Osteocyte (in vitro differentiated cells): ENCODE measurements around the gene MAPK11. TPM values are rescaled to one million over a fixed set of nuclear protein-coding genes. Genes with fewer than 3 reads are reported as not detected.

Experiments used
- DNase-seq: peaks from one replicate; pipeline ENCODE4 v3.0.0; 2021; ENCODE audit warnings: mixed read lengths; ENCODE audit not compliant: unreplicated experiment; ENCODE audit errors: extremely low spot score
- H3K27ac Mint-ChIP-seq: one replicate; pipeline ENCODE4 v1.8.0; 2021; ENCODE audit warnings: mild to moderate bottlenecking, mixed read lengths; ENCODE audit not compliant: unreplicated experiment
- H3K27me3 Mint-ChIP-seq: one replicate; pipeline ENCODE4 v1.8.0; 2021; ENCODE audit warnings: mixed read lengths; ENCODE audit not compliant: unreplicated experiment
- H3K36me3 Mint-ChIP-seq: one replicate; pipeline ENCODE4 v1.8.0; 2021; ENCODE audit warnings: mixed read lengths; ENCODE audit not compliant: unreplicated experiment
- H3K4me1 Mint-ChIP-seq: one replicate; pipeline ENCODE4 v1.8.0; 2021; ENCODE audit warnings: mixed read lengths; ENCODE audit not compliant: unreplicated experiment
- H3K4me3 Mint-ChIP-seq: one replicate; pipeline ENCODE4 v1.8.0; 2021; ENCODE audit warnings: mild to moderate bottlenecking, moderate library complexity, mixed read lengths; ENCODE audit not compliant: unreplicated experiment
- H3K9me3 Mint-ChIP-seq: one replicate; pipeline ENCODE4 v1.8.0; 2021; ENCODE audit warnings: mixed read lengths; ENCODE audit not compliant: unreplicated experiment
- total RNA-seq: library from RNA; stranded (reverse); gene quantifications from 2 replicates; pipeline ENCODE4 v1.2.1, GENCODE V29; 2021
- TF ChIP-seq, protein P1 (sequence below): fragments of 200-600 bp; sonication (generic); IDR thresholded peaks from 2 replicates; pipeline ENCODE4 v1.5.0; 2021; ENCODE audit warnings: antibody characterized with exemption, mild to moderate bottlenecking, moderate library complexity

MAPK11 gene
- total RNA-seq, 1 donor from 2014 or later: 6.4 TPM

- Mint-ChIP-seq H3K4me1 (peaks cover 6% of the 10 kb centered on the region), H3K9me3 (no peaks in the 10 kb centered on the region), H3K36me3 (peaks cover 30% of the 10 kb centered on the region), H3K27me3 (no peaks in the 10 kb centered on the region), H3K4me3 (no peak overlapping the region), H3K27ac (no peak overlapping the region)
- DNase-seq: no peak
- TF ChIP-seq, protein P1, sequence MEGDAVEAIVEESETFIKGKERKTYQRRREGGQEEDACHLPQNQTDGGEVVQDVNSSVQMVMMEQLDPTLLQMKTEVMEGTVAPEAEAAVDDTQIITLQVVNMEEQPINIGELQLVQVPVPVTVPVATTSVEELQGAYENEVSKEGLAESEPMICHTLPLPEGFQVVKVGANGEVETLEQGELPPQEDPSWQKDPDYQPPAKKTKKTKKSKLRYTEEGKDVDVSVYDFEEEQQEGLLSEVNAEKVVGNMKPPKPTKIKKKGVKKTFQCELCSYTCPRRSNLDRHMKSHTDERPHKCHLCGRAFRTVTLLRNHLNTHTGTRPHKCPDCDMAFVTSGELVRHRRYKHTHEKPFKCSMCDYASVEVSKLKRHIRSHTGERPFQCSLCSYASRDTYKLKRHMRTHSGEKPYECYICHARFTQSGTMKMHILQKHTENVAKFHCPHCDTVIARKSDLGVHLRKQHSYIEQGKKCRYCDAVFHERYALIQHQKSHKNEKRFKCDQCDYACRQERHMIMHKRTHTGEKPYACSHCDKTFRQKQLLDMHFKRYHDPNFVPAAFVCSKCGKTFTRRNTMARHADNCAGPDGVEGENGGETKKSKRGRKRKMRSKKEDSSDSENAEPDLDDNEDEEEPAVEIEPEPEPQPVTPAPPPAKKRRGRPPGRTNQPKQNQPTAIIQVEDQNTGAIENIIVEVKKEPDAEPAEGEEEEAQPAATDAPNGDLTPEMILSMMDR: no peak
These were observed 46.1 kb downstream of the MAPK11 start for GRCh38 chr22:50224071-50224470.

GRCh38 chr22:50222508-50222907, 47.7 kb downstream of the MAPK11 start:
- Mint-ChIP-seq H3K27ac (no peak overlapping the region), H3K4me1 (peaks cover 6% of the 10 kb centered on the region), H3K36me3 (peaks cover 32% of the 10 kb centered on the region), H3K4me3 (no peak overlapping the region), H3K9me3 (no peaks in the 10 kb centered on the region), H3K27me3 (no peaks in the 10 kb centered on the region)
- TF ChIP-seq, protein P1: no peak
- no peak for DNase-seq

DNA sequence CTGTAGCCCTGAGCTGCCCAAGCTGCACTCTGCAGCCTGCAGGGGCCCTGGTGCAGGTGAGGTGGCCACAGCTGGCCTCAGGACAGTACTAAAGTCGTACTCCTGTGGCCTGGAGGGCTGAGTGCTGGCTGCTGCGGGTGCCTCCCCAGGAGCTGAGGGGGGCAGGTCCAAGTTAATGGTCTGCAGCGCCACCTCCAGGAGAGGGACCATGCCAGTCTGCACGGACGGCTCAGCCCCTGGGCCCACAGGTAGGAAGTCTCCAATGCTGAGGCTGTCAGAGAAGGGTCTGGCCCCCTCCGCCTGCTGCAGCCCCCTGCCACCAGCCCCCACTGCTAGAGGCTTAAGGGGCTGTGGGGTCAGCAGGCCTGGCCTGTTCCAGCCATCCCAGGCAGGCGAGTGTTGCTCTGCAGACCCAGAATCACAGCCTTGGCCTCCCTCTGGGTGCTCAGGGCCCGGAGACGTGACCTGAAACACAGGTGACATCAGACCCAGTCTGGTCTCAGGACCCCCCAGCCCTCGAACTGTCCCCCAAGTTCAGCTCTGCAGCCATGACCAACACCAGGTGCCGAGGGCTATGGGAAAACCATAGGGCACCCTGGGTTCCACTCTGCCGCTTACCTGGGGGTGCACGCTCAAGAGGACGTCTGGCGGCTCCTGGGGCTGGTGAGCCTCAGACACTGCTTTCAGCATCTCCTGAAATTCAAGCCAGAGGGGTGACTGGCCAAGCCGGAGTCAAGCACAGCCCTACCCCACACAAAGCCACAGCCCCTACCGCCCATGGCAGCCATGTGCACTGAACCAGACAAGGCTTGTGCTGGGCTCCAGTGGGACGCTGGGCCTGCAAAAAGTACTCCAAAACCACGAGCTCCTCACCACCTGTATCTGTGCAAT, 48.5 kb downstream of the MAPK11 start:
- Mint-ChIP-seq H3K4me1 (peaks cover 6% of the 10 kb centered on the region), H3K27ac (no peak overlapping the region), H3K27me3 (no peaks in the 10 kb centered on the region), H3K4me3 (no peak overlapping the region), H3K9me3 (no peaks in the 10 kb centered on the region), H3K36me3 (peaks cover 29% of the 10 kb centered on the region)
- TF ChIP-seq, protein P1: no peak
- DNase-seq: no peak

DNA sequence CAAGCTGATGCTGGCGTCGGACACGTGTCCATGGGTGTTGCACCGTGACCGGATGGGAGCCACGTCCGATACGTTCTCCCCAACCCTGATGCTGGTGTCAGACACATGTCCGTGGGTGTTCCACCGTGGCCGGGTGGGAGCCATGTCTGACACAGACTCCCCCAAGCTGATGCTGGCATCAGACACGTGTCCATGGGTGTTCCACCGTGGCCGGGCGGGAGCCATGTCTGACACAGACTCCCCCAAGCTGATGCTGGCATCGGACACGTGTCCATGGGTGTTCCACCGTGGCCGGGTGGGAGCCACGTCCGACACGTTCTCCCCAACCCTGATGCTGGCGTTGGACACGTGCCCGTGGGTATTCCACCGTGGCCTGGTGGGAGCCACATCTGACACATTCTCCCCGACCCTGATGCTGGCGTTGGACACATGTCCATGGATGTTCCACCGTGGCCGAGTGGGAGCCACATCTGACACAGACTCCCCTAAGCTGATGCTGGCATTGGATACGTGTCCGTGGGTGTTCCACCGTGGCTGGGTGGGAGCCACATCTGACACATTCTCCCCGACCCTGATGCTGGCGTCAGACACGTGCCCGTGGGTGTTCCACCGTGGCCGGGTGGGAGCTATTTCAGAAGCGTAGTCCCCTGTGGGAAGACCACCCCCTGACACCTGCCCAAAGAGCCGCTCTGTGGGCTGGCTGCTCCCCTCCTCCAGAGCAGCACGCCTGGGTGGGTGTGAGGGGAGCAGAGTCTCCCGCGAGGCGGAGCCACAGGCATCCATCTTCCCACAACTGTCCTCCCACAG, 49.4 kb downstream of the MAPK11 start:
- no peaks in the 10 kb centered on the region for H3K27me3 Mint-ChIP-seq
- no peaks in the 10 kb centered on the region for H3K9me3 Mint-ChIP-seq
- TF ChIP-seq, protein P1: no peak
- DNase-seq: no peak
- H3K4me3 Mint-ChIP-seq: no peak overlapping the region
- peaks cover 33% of the 10 kb centered on the region for H3K36me3 Mint-ChIP-seq
- peaks cover 6% of the 10 kb centered on the region for H3K4me1 Mint-ChIP-seq
- no peak overlapping the region for H3K27ac Mint-ChIP-seq
